Adipocyte (in vitro differentiated cells): Measurements from ENCODE around the gene FITM1.
A peak's percentile ranks its signal among the peaks of the same experiment; 100 is the strongest.

Experiments
- DNase-seq: peaks from one replicate; pipeline ENCODE4 v3.0.0-alpha.2; 2015; ENCODE audit warnings: low read depth
- H3K27me3 ChIP-seq: replicated peaks from 2 replicates; pipeline ENCODE4 v1.7.0; 2013; ENCODE audit warnings: mild to moderate bottlenecking, low read length, moderate library complexity; ENCODE audit not compliant: control insufficient read depth, insufficient read depth
- H3K36me3 ChIP-seq: 2 replicates; pipeline ENCODE4 v1.7.0; 2013; ENCODE audit warnings: low read length, mild to moderate bottlenecking, moderate library complexity; ENCODE audit not compliant: control insufficient read depth, insufficient read depth, severe bottlenecking
- H3K4me1 ChIP-seq: 2 replicates; pipeline ENCODE4 v1.7.0; 2013; ENCODE audit warnings: mild to moderate bottlenecking, low read length, moderate library complexity; ENCODE audit not compliant: control insufficient read depth, insufficient read depth
- H3K4me3 ChIP-seq: 2 replicates; pipeline ENCODE4 v1.7.0; 2013; ENCODE audit warnings: mild to moderate bottlenecking, low read length, moderate library complexity
- H3K9ac ChIP-seq: 2 replicates; pipeline ENCODE4 v1.7.0; 2013; ENCODE audit warnings: mild to moderate bottlenecking, low read length, moderate library complexity
- H3K9me3 ChIP-seq: 2 replicates; pipeline ENCODE4 v1.7.0; 2013; ENCODE audit warnings: mild to moderate bottlenecking, low read length, moderate library complexity; ENCODE audit not compliant: control insufficient read depth

FITM1 gene

DNA sequence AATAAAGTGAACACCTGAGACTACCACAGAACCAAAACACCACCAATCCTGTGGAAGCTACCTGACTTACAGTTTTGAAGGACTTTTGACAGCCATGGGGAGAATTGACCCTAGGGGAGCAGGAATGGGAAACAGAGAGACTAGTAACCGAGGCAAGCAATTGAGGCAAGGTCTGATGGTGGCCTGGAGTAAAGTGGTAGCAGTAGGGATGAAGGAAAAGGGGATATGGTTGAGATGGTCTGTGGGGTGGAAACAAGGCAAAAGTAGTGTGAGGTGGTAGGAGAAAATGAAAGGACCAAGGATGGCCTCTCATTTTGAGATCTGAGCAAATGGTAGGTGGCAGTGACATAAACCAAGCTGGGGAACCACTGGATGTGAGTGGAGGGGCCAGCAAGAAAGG lies 26.4 kb downstream of the FITM1 start:
- Histone ChIP-seq H3K36me3 (peaks cover 67% of the 10 kb centered on the region), H3K4me3 (no peak overlapping the region)

DNA sequence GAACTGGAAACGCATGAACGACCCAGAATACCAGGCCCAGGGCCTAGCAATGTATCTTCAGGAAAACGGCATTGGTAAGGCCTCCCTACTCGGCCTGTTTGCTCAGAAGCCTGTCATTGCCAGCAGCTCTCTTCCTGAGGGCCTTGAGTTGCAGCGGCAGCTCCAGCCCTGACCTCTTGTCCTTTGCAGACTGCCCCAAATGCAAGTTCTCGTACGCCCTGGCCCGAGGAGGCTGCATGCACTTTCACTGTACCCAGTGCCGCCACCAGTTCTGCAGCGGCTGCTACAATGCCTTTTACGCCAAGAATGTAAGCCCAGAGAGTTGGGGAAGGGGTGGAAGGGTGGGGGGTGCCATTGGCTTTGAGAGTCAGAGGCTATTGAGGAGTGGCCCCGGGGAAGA lies 26.9 kb downstream of the FITM1 start:
- H3K27me3 ChIP-seq: no peaks in the 10 kb centered on the region
- H3K9ac ChIP-seq: no peak overlapping the region
- H3K4me3 ChIP-seq: no peak overlapping the region
- no peak for DNase-seq
- H3K36me3 ChIP-seq: peaks cover 62% of the 10 kb centered on the region
- H3K9me3 ChIP-seq: no peaks in the 10 kb centered on the region
- peaks cover 12% of the 10 kb centered on the region for H3K4me1 ChIP-seq

More for the DNA sequence above, 26.4 kb downstream of the FITM1 start:
- no peaks in the 10 kb centered on the region for H3K9me3 ChIP-seq
- H3K4me1 ChIP-seq: peaks cover 7% of the 10 kb centered on the region
- no peaks in the 10 kb centered on the region for H3K27me3 ChIP-seq
- no peak for DNase-seq
- H3K9ac ChIP-seq: no peak overlapping the region

DNA sequence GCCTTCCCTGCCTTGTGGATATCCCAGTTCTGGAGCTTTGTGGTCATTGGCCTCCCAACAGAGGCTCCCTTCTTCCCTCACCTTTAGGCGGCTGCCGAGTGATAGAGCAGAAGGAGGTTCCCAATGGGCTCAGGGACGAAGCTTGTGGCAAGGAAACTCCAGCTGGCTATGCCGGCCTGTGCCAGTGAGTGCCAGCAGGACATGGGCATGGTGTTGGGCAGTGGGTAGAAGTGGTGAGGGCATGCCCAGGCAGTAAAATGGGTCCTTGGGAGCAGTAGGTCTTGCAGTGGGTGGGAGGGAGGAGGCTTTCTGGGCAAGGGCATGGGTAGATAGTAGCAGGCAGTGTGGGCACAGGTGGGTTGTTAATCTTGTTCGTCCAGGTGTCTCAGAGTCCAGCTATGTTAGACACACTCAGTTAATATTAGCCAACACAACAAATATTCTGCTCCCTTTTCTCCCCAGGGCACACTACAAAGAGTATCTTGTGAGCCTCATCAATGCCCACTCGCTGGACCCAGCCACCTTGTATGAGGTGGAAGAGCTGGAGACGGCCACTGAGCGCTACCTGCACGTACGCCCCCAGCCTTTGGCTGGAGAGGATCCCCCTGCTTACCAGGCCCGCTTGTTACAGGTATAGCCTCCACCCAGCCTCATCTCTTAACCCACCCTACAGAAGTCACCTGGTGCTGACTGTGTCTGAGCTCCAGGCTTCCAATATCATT lies 29.5 kb downstream of the FITM1 start:
- no peak for DNase-seq
- H3K4me1 ChIP-seq: peaks cover 13% of the 10 kb centered on the region
- peaks cover 71% of the 10 kb centered on the region for H3K36me3 ChIP-seq
- no peaks in the 10 kb centered on the region for H3K27me3 ChIP-seq
- H3K9ac ChIP-seq: no peak overlapping the region
- no peaks in the 10 kb centered on the region for H3K9me3 ChIP-seq
- H3K4me3 ChIP-seq: no peak overlapping the region

DNA sequence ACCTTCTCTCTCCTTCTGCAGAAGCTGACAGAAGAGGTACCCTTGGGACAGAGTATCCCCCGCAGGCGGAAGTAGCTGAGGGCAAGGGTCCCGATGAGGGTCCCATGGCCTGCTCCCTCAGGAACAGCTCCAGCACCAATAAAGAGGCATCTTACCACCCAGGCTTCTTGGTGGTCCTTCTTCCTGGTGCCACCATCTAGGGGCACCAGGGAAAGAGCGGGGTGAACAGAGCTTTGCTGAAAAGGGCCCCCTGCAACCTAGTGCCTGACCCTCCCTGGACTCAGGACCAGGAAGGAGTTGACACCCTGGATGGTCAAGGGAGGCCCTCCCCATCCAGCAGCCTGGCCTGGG lies 30.0 kb downstream of the FITM1 start:
- Histone ChIP-seq H3K4me3 (no peak overlapping the region), H3K9ac (no peak overlapping the region), H3K36me3 (peaks cover 71% of the 10 kb centered on the region), H3K4me1 (peaks cover 13% of the 10 kb centered on the region), H3K27me3 (no peaks in the 10 kb centered on the region), H3K9me3 (no peaks in the 10 kb centered on the region)
- no peak for DNase-seq

DNA sequence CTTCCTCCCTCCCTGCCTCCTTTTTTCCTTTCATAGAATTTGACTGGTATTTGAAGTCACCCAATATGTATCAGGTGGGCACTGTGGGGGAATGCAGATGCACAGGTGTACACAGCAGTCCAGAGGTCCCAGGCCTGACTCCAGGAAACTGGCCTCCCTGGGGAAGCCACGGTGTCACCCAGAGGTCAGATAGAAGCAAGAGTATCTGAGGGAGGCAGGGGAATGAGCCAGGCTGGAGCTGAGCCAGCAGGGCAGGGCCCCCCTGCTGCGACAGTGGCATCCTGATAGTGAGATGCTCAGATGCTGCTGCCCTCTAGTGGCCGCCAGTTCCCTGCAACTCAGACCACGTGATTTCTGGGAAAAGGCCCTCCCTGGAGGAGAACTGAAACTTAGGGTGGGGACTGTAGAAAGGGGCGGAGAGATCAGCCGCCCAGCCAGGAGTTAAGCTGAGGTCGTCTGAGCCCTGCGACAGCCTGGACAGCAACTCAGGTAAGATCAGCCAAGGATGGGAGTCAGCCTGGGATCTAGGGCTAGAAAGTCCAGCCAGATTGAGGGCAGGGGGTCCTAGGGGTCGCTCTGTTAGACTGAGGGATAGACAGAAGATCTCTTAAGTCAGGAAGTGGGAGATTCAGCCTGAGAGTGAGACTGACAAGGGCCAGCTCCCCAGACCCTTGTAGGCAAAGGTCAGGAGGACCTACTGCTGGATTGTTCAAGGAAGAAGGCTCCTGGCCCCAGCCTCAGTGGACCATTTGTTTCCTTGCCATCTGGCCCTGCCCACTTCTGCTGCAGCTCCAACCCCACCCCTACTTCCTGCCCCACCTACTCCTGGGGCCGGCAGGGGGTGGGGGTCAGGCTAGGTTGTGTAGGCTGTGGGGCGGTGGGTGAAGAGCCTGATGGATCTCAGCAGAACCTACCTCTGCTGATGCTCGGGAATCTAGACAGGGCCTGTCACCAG lies 30.7 kb downstream of the FITM1 start, which contains the start of gene IRF9:
Gene IRF9, plus strand, starts transcription at position 416 of the 955 bp plus-strand sequence. CDS start 880 bp downstream, outside the sequence.
- peaks cover 13% of the 10 kb centered on the region for H3K4me1 ChIP-seq
- peak within 1 kb of the TSS; percentile 92 for H3K4me3 ChIP-seq
- H3K9ac ChIP-seq: peak within 1 kb of the TSS; percentile 96
- peak; percentile 97 for DNase-seq
- H3K36me3 ChIP-seq: peaks cover 71% of the 10 kb centered on the region
- H3K9me3 ChIP-seq: no peaks in the 10 kb centered on the region
- H3K27me3 ChIP-seq: no peaks in the 10 kb centered on the region

DNA sequence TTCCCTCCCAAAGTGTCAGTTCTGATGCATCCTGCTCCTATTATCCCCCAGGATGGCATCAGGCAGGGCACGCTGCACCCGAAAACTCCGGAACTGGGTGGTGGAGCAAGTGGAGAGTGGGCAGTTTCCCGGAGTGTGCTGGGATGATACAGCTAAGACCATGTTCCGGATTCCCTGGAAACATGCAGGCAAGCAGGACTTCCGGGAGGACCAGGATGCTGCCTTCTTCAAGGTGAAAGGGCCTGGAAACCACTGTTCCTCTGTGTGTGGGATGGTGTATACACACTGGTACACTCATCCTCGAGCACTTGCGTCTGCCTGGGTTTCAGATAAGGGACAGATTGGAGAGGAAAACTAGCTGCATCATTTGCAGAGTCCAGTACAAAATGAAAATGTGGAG lies 31.6 kb downstream of the FITM1 start:
- H3K27me3 ChIP-seq: no peaks in the 10 kb centered on the region
- no peaks in the 10 kb centered on the region for H3K9me3 ChIP-seq
- H3K4me1 ChIP-seq: peaks cover 13% of the 10 kb centered on the region
- peak overlapping the region; percentile 96 for H3K9ac ChIP-seq
- peaks cover 71% of the 10 kb centered on the region for H3K36me3 ChIP-seq
- DNase-seq: no peak
- peak overlapping the region; percentile 92 for H3K4me3 ChIP-seq

DNA sequence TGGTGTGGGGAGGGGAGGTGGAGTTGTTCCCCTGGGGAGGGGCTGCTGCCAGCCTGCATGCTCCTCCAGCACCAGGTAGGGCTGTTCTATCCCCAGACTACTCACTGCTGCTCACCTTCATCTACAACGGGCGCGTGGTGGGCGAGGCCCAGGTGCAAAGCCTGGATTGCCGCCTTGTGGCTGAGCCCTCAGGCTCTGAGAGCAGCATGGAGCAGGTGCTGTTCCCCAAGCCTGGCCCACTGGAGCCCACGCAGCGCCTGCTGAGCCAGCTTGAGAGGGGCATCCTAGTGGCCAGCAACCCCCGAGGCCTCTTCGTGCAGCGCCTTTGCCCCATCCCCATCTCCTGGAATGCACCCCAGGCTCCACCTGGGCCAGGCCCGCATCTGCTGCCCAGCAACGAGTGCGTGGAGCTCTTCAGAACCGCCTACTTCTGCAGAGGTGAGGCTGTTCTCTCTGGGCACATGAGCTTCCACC lies 34.1 kb downstream of the FITM1 start:
- no peak overlapping the region for H3K4me3 ChIP-seq
- peaks cover 13% of the 10 kb centered on the region for H3K4me1 ChIP-seq
- H3K36me3 ChIP-seq: peaks cover 60% of the 10 kb centered on the region
- no peak for DNase-seq
- H3K27me3 ChIP-seq: no peaks in the 10 kb centered on the region
- no peak overlapping the region for H3K9ac ChIP-seq
- H3K9me3 ChIP-seq: no peaks in the 10 kb centered on the region

DNA sequence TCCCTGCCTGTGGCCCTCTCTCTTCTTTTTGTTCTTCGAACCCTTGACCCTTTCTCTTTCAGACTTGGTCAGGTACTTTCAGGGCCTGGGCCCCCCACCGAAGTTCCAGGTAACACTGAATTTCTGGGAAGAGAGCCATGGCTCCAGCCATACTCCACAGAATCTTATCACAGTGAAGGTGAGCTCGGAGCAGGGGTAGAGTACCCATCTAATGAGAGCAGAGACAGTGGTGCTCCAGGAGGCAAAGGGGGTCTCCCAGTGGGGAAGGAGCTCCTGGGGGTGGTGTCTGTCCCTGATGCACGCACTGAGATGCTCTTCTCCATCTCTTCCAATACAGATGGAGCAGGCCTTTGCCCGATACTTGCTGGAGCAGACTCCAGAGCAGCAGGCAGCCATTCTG lies 35.3 kb downstream of the FITM1 start:
- DNase-seq: no peak
- H3K27me3 ChIP-seq: no peaks in the 10 kb centered on the region
- H3K4me3 ChIP-seq: no peak overlapping the region
- peaks cover 13% of the 10 kb centered on the region for H3K4me1 ChIP-seq
- H3K36me3 ChIP-seq: peaks cover 48% of the 10 kb centered on the region
- no peaks in the 10 kb centered on the region for H3K9me3 ChIP-seq
- H3K9ac ChIP-seq: no peak overlapping the region

DNA sequence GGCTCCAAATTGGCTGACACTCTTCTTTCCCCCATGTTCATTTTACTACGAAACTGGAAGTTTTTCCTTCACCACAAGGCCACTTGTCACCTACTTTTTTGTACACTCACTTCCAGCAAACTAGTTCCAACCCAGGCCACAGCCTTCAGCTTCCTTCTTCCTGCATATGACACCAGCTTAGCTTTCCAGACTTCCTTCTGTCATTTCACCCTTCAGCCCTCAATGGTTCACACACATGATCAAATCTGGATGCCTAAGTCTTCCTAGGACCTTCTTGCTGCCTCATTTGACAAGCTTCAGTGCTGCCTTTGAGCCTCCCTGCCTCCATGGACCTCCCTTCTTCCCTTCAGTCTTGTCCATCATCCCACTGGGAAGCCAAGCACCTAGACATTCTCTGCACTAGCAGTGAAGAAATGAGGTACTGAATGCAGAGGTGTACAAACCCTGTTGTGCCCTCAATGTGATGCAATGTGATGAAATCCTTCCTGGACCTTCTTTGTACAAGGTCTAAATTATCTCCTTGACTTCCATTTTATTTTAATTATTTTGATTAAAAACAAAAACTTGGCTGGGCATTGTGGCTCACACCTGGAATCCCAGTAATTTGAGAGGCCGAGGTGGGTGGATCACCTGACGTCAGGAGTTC lies 37.1 kb downstream of the FITM1 start:
- DNase-seq: no peak
- no peaks in the 10 kb centered on the region for H3K4me1 ChIP-seq
- H3K36me3 ChIP-seq: peaks cover 48% of the 10 kb centered on the region
- H3K9me3 ChIP-seq: no peaks in the 10 kb centered on the region
- no peak overlapping the region for H3K4me3 ChIP-seq
- H3K9ac ChIP-seq: no peak overlapping the region
- H3K27me3 ChIP-seq: no peaks in the 10 kb centered on the region

DNA sequence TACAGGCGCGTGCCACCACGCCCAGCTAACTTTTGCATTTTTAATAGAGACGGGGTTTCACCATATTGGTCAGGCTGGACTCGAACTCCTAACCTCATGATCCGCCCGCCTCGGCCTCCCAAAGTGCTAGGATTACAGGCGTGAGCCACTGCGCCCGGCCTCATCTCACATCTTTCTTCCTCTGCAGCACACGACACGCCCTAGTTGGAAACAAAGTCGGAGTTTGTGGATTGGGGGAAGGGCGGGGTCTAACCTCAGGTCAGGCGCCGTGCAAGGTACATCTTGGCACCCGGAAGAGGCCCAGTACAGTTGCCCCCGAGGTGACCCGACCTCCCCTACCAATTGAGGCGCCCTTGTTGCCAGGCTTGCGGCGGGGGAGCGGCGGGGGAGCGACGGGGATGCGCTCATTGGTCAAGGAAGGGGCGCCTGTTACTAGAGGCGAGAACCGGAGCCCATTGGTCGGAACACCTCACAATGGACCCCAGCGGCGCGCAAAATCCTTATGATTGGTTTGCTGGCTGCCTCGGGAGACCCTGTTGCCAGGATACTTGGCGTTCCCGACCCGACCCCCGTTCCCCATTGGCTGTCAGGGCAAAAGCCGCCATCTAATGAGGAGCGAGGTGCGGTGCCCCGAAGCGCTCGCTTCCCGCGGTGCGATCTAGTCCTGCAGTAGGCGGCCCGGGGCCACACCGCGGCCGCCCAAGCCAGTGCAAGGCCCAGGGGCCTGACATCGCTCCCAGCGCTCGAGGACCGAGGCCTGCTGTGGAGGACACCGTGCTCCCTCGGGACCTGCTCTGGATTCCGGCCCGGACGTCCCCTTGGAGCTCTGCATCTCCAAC lies 41.2 kb downstream of the FITM1 start, which contains the start of gene REC8:
Gene REC8, plus strand, starts transcription at position 659 of the 839 bp plus-strand sequence. CDS start 473 bp downstream, outside the sequence.
- no peaks in the 10 kb centered on the region for H3K4me1 ChIP-seq
- no peaks in the 10 kb centered on the region for H3K27me3 ChIP-seq
- H3K9ac ChIP-seq: no peak within 1 kb of the TSS
- peaks cover 16% of the 10 kb centered on the region for H3K36me3 ChIP-seq
- no peaks in the 10 kb centered on the region for H3K9me3 ChIP-seq
- H3K4me3 ChIP-seq: no peak within 1 kb of the TSS
- no peak for DNase-seq
